H1 (cell line): ENCODE measurements around the gene AKAP12. TPM values are rescaled to one million over a fixed set of nuclear protein-coding genes. Genes with fewer than 3 reads are reported as not detected.

Source experiments
- CTCF ChIA-PET: fragments of 300-600 bp; sonication (Branson Sonifier 250); formaldehyde crosslinking; loops from one replicate; lab custom pipeline; 2021; ENCODE audit not compliant: partially characterized antibody; lab: Charles Lee
- POLR2A ChIA-PET: fragments of 300-600 bp; sonication (Branson Sonifier 250); formaldehyde crosslinking; loops from one replicate; lab custom pipeline; 2021; ENCODE audit warnings: inconsistent platforms; ENCODE audit not compliant: partially characterized antibody; lab: Charles Lee
- DNase-seq, 2 experiments: peaks; one replicate each; pipeline versions ENCODE4 v3.0.0 to v3.0.0-alpha.2; 2010 to 2022; ENCODE audit warnings: low spot score in 2 of 2, low read depth in 1 of 2, mixed read lengths in 1 of 2
- FAIRE-seq: peaks from 2 replicates; lab custom pipeline; 2011; peaks lifted over from hg19 to GRCh38; lab: Jason Lieb, UNC
- H2AFZ ChIP-seq: 2 replicates; pipeline ENCODE4 v1.8.1; 2012; ENCODE audit warnings: low read length, inconsistent platforms
- H2AK5ac ChIP-seq: 2 replicates; pipeline ENCODE4 v1.6.1; 2013; ENCODE audit warnings: low read depth, low read length
- H2BK120ac ChIP-seq: replicated peaks from 2 replicates; pipeline ENCODE3; 2013; ENCODE audit warnings: low read depth, low read length, inconsistent platforms
- H2BK12ac ChIP-seq: 2 replicates; pipeline ENCODE4 v1.6.1; 2013; ENCODE audit warnings: low read depth, low read length
- H2BK15ac ChIP-seq: 2 replicates; pipeline ENCODE4 v1.6.1; 2013; ENCODE audit warnings: low read length
- H2BK20ac ChIP-seq: 2 replicates; pipeline ENCODE4 v1.6.1; 2013; ENCODE audit warnings: low read length
- H2BK5ac ChIP-seq: 2 replicates; pipeline ENCODE4 v1.6.1; 2013; ENCODE audit warnings: low read depth, low read length
- H3K14ac ChIP-seq: 2 replicates; pipeline ENCODE4 v1.6.1; 2013; ENCODE audit warnings: inconsistent platforms; ENCODE audit not compliant: insufficient read length
- H3K18ac ChIP-seq: 2 replicates; pipeline ENCODE4 v1.6.1; 2013; ENCODE audit warnings: low read length; ENCODE audit errors: extremely low read depth
- H3K23ac ChIP-seq: 2 replicates; pipeline ENCODE4 v1.6.1; 2013; ENCODE audit warnings: inconsistent platforms; ENCODE audit not compliant: insufficient read length
- H3K23me2 ChIP-seq: 2 replicates; pipeline ENCODE4 v1.6.1; 2013; ENCODE audit warnings: low read depth, low read length
- H3K27ac ChIP-seq: 2 replicates; pipeline ENCODE4 v1.6.1; 2011; ENCODE audit warnings: low read depth, low read length, inconsistent platforms
- H3K27me3 ChIP-seq, 4 experiments: replicated peaks in 1 of 4; 1 replicate in 1 of 4; 2 replicates in 3 of 4; pipeline versions ENCODE4 v1.6.1 to v1.8.1; 2011 to 2013; ENCODE audit warnings: low read length in 3 of 4, mild to moderate bottlenecking in 3 of 4, inconsistent platforms in 2 of 4, mixed read lengths in 2 of 4, moderate library complexity in 1 of 4; ENCODE audit not compliant: control insufficient read depth in 3 of 4, insufficient read depth in 3 of 4; ENCODE audit errors: extremely low read depth in 1 of 4
- H3K36me3 ChIP-seq, 4 experiments: 2 replicates each; pipeline versions ENCODE4 v1.6.1 to v1.8.1; 2011 to 2013; ENCODE audit warnings: mild to moderate bottlenecking in 4 of 4, low read length in 3 of 4, moderate library complexity in 2 of 4, control low read depth in 1 of 4, inconsistent platforms in 1 of 4; ENCODE audit not compliant: insufficient read depth in 4 of 4, control insufficient read depth in 2 of 4
- H3K4ac ChIP-seq: replicated peaks from 2 replicates; pipeline ENCODE3; 2013; ENCODE audit warnings: low read length, low read depth, mixed read lengths, inconsistent platforms; ENCODE audit not compliant: insufficient read length
- H3K4me1 ChIP-seq, 4 experiments: replicated peaks in 1 of 4; 1 replicate in 1 of 4; 2 replicates in 3 of 4; pipeline versions ENCODE4 v1.6.1 to v1.8.1; 2011 to 2013; ENCODE audit warnings: low read length in 3 of 4, inconsistent platforms in 2 of 4, mixed read lengths in 1 of 4; ENCODE audit not compliant: insufficient read depth in 4 of 4, control insufficient read depth in 3 of 4
- H3K4me2 ChIP-seq, 2 experiments: 2 replicates each; pipeline versions ENCODE4 v1.6.1 to v1.8.1; 2011 to 2013; ENCODE audit warnings: low read depth in 2 of 2, low read length in 2 of 2, control low read depth in 1 of 2, inconsistent platforms in 1 of 2, mild to moderate bottlenecking in 1 of 2; ENCODE audit not compliant: insufficient read depth in 1 of 2
- H3K4me3 ChIP-seq, 4 experiments: fragments of 200-600, 300-600 bp in 1 of 4; sonication (generic), shearing (Covaris generic), sonication (Bioruptor Twin) in 1 of 4; 2 replicates each; pipeline versions ENCODE4 v1.5.1 to v1.8.1; 2011 to 2016; ENCODE audit warnings: low read length in 4 of 4, low read depth in 3 of 4, control low read depth in 2 of 4, inconsistent platforms in 2 of 4, mild to moderate bottlenecking in 2 of 4, mixed read lengths in 1 of 4, moderate library complexity in 1 of 4; ENCODE audit not compliant: insufficient read depth in 2 of 4; ENCODE audit errors: extremely low read depth in 1 of 4
- H3K56ac ChIP-seq: replicated peaks from 2 replicates; pipeline ENCODE3; 2013; ENCODE audit warnings: low read depth, mild to moderate bottlenecking, mixed read lengths, low read length, inconsistent platforms; ENCODE audit not compliant: insufficient read length
- H3K79me1 ChIP-seq: 2 replicates; pipeline ENCODE4 v1.6.1; 2013; ENCODE audit warnings: low read depth, low read length, control low read depth
- H3K79me2 ChIP-seq, 2 experiments: 2 replicates each; pipeline versions ENCODE4 v1.6.1 to v1.8.1; 2012 to 2013; ENCODE audit warnings: low read length in 2 of 2, mild to moderate bottlenecking in 2 of 2, inconsistent platforms in 1 of 2; ENCODE audit not compliant: insufficient read depth in 2 of 2, control insufficient read depth in 1 of 2
- H3K9ac ChIP-seq, 4 experiments: replicated peaks in 1 of 4; 1 replicate in 1 of 4; 2 replicates in 3 of 4; pipeline versions ENCODE4 v1.6.1 to v1.8.1; 2011 to 2013; ENCODE audit warnings: low read depth in 3 of 4, low read length in 3 of 4, control low read depth in 2 of 4, mild to moderate bottlenecking in 2 of 4, moderate library complexity in 2 of 4, inconsistent platforms in 1 of 4; ENCODE audit errors: extremely low read depth in 1 of 4
- H3K9me3 ChIP-seq, 2 experiments: 2 replicates each; pipeline versions ENCODE4 v1.6.1 to v1.8.1; 2012 to 2013; ENCODE audit warnings: mild to moderate bottlenecking in 2 of 2, moderate library complexity in 2 of 2, control low read depth in 1 of 2, inconsistent platforms in 1 of 2, low read depth in 1 of 2, low read length in 1 of 2, mixed read lengths in 1 of 2; ENCODE audit not compliant: insufficient read depth in 2 of 2
- H4K20me1 ChIP-seq, 2 experiments: replicated peaks in 1 of 2; 2 replicates each; pipeline versions ENCODE3 to v1.8.1; 2011 to 2013; ENCODE audit warnings: inconsistent platforms in 2 of 2, low read length in 2 of 2, mild to moderate bottlenecking in 1 of 2; ENCODE audit not compliant: insufficient read depth in 2 of 2, control insufficient read depth in 1 of 2
- H4K5ac ChIP-seq: 2 replicates; pipeline ENCODE4 v1.6.1; 2013; ENCODE audit warnings: low read length, low read depth, mixed read lengths, inconsistent platforms; ENCODE audit not compliant: insufficient read length
- H4K8ac ChIP-seq: 2 replicates; pipeline ENCODE4 v1.8.0; 2013; ENCODE audit warnings: mild to moderate bottlenecking, moderate library complexity, low read length, inconsistent platforms; ENCODE audit not compliant: insufficient read depth; ENCODE audit errors: extremely low read depth
- H4K91ac ChIP-seq: replicated peaks from 2 replicates; pipeline ENCODE3; 2013; ENCODE audit warnings: low read length, mixed read lengths, inconsistent platforms; ENCODE audit not compliant: insufficient read length
- BRCA1 ChIP-seq: IDR thresholded peaks from 2 replicates; pipeline ENCODE4 v1.6.1; 2012; ENCODE audit warnings: low read depth, low read length, improper control_type of control experiment
- CBX5 ChIP-seq: fragments of 300-800, 300-1000 bp; sonication (generic); IDR thresholded peaks from 2 replicates; pipeline ENCODE4 v1.7.1; 2016; ENCODE audit warnings: antibody characterized with exemption, low read length, low read depth
- KDM1A ChIP-seq: fragments of 200-600, 300-600 bp; sonication (generic); IDR thresholded peaks from 2 replicates; pipeline ENCODE4 v1.7.1; 2016; ENCODE audit warnings: mild to moderate bottlenecking, low read length, borderline replicate concordance
- NANOG ChIP-seq: IDR thresholded peaks from 2 replicates; pipeline ENCODE4 v1.6.1; 2011; ENCODE audit warnings: low read length, low read depth, mild to moderate bottlenecking, inconsistent platforms; ENCODE audit not compliant: insufficient read depth, poor library complexity, severe bottlenecking
- RFX5 ChIP-seq: IDR thresholded peaks from 2 replicates; pipeline ENCODE4 v1.6.1; 2011; ENCODE audit warnings: low read depth, low read length, improper control_type of control experiment, borderline replicate concordance
- TBP ChIP-seq: IDR thresholded peaks from 2 replicates; pipeline ENCODE4 v1.6.1; 2011; ENCODE audit warnings: low read depth, low read length, improper control_type of control experiment
- WGBS, 2 experiments: shearing (Covaris generic) in 1 of 2; methylation state at CpG; one replicate each; pipeline versions ENCODE4 v1.1.6 to v1.1.7; 2013 to 2015; ENCODE audit warnings: low lambda C conversion rate in 2 of 2, mixed read lengths in 2 of 2, inconsistent platforms in 1 of 2, low coverage in 1 of 2, missing lambda C conversion rate in 1 of 2; ENCODE audit not compliant: insufficient replicate concordance in 2 of 2, insufficient coverage in 1 of 2, insufficient read length in 1 of 2; ENCODE audit errors: extremely low coverage in 1 of 2, missing lambda C conversion rate in 1 of 2; 5-methylcytosine and 5-hydroxymethylcytosine counted together
- polyA plus RNA-seq, 7 experiments: library from polyadenylated mRNA; depleted of rRNA in 3 of 7; stranded (reverse) in 5 of 7; unstranded in 2 of 7; fragments of >200 nt in 5 of 7; fragments of 200-250 nt in 2 of 7; gene quantifications; 1 replicate in 5 of 7; 2 replicates in 1 of 7; 4 replicates in 1 of 7; pipeline versions ENCODE4 v1.2.1 to v1.2.3, GENCODE V29; 2011 to 2013; ENCODE audit warnings: missing spikeins in 2 of 7, mixed read lengths in 2 of 7
- total RNA-seq: library from RNA; stranded (reverse); fragmentation: NEBNext Ultra II Directional; extraction: Animal tissue kit (Norgen Biotek cat#: 25700); gene quantifications from 2 replicates; pipeline ENCODE4 v1.2.1, GENCODE V29; 2021

AKAP12 gene
- total and polyA plus RNA-seq, 2 of the 8 experiments (the other 6 are each of a cell fraction or from before 2014, with no cell fraction given), result 14.6 to 79.2 TPM

DNA sequence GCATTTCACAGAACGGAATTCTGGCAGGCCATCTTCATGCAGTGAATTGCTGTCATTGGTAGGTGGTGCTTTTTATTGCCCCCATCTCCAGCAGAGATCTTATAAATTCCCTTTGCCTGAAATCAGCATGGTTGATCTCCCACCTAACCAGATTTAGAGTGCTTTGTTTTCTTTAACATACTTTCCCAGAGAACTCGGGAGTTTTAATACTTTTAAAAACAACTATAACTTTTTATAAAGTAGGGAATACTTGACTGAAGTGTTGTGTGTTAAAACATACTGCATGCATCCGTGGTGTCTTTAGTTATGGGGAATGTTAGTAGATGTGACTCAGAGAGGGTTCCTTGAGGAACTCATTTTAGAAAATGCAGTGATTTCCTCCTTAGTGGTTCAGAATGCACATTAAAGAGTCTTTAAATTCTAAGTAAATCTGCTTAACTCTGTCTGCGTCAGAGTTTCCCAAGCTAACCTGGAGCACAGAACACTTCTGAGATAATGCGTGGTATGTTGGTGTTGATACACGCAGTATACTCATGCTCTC, 54.9 kb downstream of the AKAP12 start:
- no peaks in the 10 kb centered on the region for H3K9me3 ChIP-seq
- no peak overlapping the region for H3K4ac ChIP-seq
- FAIRE-seq, result no peak
- H3K4me3 ChIP-seq, result no peak overlapping the region
- no peak overlapping the region for H2BK20ac ChIP-seq
- H3K14ac ChIP-seq, result no peak overlapping the region
- H4K8ac ChIP-seq, result no peak overlapping the region
- no peaks in the 10 kb centered on the region for H3K36me3 ChIP-seq
- H4K91ac ChIP-seq, result no peak overlapping the region
- no peak overlapping the region for H2BK120ac ChIP-seq
- H3K79me1 ChIP-seq, result peaks cover 2% of the 10 kb centered on the region; the same call in 1 of the 2 replicates
- CTCF ChIA-PET, result no interaction called here
- no peak for DNase-seq
- no peak overlapping the region for H3K56ac ChIP-seq
- H3K23me2 ChIP-seq, result no peaks in the 10 kb centered on the region
- H4K5ac ChIP-seq, result no peak overlapping the region
- no peaks in the 10 kb centered on the region for H3K27me3 ChIP-seq
- H2BK15ac ChIP-seq, result no peak overlapping the region
- POLR2A ChIA-PET, result no interaction called here
- no peak overlapping the region for H2BK5ac ChIP-seq
- WGBS, 2 experiments, result 90% methylated on average over 6 of the region's 6 CpGs; no CpG with 5 or more reads in 1 of the 2 experiments
- H3K23ac ChIP-seq, result no peak overlapping the region
- H2BK12ac ChIP-seq, result no peak overlapping the region
- peaks cover 0 to 28% of the 10 kb centered on the region in 2 experiments; a peak in 2 of 4 replicates for H3K79me2 ChIP-seq
- TF ChIP-seq KDM1A (no peak), CBX5 (no peak), BRCA1 (no peak), RFX5 (no peak), TBP (no peak), NANOG (no peak)
- TF ChIP-seq, all 59 proteins: peak for 0
- H3K4me1 ChIP-seq, result peaks cover 0 to 5% (median 2%) of the 10 kb centered on the region in 4 experiments; a peak in 5 of 7 replicates
- H3K27ac ChIP-seq, result no peak overlapping the region
- no peak overlapping the region for H3K18ac ChIP-seq
- no peak overlapping the region; a peak in 1 of 7 replicates for H3K9ac ChIP-seq
- no peak overlapping the region for H3K4me2 ChIP-seq
- H4K20me1 ChIP-seq, result peaks cover 0 to 9% of the 10 kb centered on the region in 2 experiments
- H2AFZ ChIP-seq, result no peak overlapping the region
- H2AK5ac ChIP-seq, result no peak overlapping the region
